ENCODE measurements around the gene BEND2. TPM values are rescaled to one million over a fixed set of nuclear protein-coding genes. Genes with fewer than 3 reads are reported as not detected.

Gene BEND2
- total RNA-seq, 1 donor from 2014 or later = not detected

DNA sequence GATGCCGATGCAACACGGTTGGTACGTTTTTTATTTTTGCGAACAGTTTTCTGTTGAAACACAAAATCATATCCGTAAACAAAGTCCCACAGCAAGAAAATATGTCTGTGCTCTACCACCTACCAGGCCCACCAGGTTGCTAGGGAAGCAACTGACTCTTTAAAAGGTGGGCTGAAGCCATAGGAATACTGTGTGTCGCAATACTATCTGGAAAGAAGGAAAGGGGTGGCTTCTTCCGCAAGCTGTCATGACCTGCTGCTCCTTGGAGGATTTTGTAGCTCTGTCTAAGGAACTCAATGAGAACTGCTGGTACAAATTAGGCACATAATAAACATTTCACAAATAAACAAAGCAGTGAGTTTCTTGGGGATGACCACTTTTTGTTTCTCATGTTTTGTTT is 46.5 kb downstream of the BEND2 start:
- Histone ChIP-seq H3K4me3 (no peak overlapping the region), H3K4me1 (no peaks in the 10 kb centered on the region), H3K9me3 (no peaks in the 10 kb centered on the region), H3K27me3 (no peaks in the 10 kb centered on the region), H3K36me3 (no peaks in the 10 kb centered on the region), H3K27ac (no peak overlapping the region)
- no peak for DNase-seq (ENCODE audit: low spot score in 2 of 2)
- intact Hi-C loops (cut with DNase I) = no loop called here
- TF ChIP-seq, protein P1, sequence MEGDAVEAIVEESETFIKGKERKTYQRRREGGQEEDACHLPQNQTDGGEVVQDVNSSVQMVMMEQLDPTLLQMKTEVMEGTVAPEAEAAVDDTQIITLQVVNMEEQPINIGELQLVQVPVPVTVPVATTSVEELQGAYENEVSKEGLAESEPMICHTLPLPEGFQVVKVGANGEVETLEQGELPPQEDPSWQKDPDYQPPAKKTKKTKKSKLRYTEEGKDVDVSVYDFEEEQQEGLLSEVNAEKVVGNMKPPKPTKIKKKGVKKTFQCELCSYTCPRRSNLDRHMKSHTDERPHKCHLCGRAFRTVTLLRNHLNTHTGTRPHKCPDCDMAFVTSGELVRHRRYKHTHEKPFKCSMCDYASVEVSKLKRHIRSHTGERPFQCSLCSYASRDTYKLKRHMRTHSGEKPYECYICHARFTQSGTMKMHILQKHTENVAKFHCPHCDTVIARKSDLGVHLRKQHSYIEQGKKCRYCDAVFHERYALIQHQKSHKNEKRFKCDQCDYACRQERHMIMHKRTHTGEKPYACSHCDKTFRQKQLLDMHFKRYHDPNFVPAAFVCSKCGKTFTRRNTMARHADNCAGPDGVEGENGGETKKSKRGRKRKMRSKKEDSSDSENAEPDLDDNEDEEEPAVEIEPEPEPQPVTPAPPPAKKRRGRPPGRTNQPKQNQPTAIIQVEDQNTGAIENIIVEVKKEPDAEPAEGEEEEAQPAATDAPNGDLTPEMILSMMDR (IDR thresholded peaks at IDR 0.05) = no peak

GRCh38 chrX:18173494-18174180 is 47.0 kb downstream of the BEND2 start:
- H3K9me3 ChIP-seq = no peaks in the 10 kb centered on the region
- H3K27ac ChIP-seq = no peak overlapping the region
- DNase-seq (ENCODE audit: low spot score in 2 of 2) = no peak
- intact Hi-C loops (cut with DNase I) = no loop called here
- H3K27me3 ChIP-seq = no peaks in the 10 kb centered on the region
- H3K36me3 ChIP-seq = no peaks in the 10 kb centered on the region
- no peaks in the 10 kb centered on the region for H3K4me1 ChIP-seq
- no peak overlapping the region for H3K4me3 ChIP-seq
- TF ChIP-seq, protein P1 (IDR thresholded peaks at IDR 0.05) = no peak

DNA sequence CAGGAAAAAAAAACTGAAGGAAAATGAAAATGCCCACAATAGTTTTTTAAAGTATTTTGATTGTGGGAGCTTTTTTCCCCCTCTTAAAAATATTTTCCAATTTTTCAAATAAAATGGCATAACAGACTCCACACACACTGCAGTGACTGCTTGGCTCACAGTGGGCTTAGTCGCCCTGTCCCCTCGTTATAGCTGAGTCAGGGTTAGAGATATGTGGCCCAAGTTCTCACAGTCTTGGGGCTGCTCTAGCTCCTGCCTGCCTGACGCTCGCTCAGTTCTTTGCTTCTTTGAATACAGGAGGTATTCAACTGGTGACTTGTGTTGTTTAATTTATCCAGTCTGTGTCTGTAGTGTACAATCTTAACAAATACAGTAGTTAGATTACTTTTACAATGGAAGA is 47.7 kb downstream of the BEND2 start:
- TF ChIP-seq, protein P1 (IDR thresholded peaks at IDR 0.05) = no peak
- Histone ChIP-seq H3K4me1 (no peaks in the 10 kb centered on the region), H3K9me3 (no peaks in the 10 kb centered on the region), H3K27me3 (no peaks in the 10 kb centered on the region), H3K27ac (no peak overlapping the region), H3K4me3 (no peak overlapping the region), H3K36me3 (no peaks in the 10 kb centered on the region)
- no peak for DNase-seq (ENCODE audit: low spot score in 2 of 2)
- intact Hi-C loops (cut with DNase I) = no loop called here

GRCh38 chrX:18170910-18171309 is 49.8 kb downstream of the BEND2 start:
- no peaks in the 10 kb centered on the region for H3K9me3 ChIP-seq
- H3K36me3 ChIP-seq = no peaks in the 10 kb centered on the region
- TF ChIP-seq, protein P1 (IDR thresholded peaks at IDR 0.05) = no peak
- no peak for DNase-seq (ENCODE audit: low spot score in 2 of 2)
- intact Hi-C loops (cut with DNase I) = no loop called here
- H3K27ac ChIP-seq = no peak overlapping the region
- H3K4me3 ChIP-seq = no peak overlapping the region
- H3K4me1 ChIP-seq = no peaks in the 10 kb centered on the region
- no peaks in the 10 kb centered on the region for H3K27me3 ChIP-seq

GRCh38 chrX:18166068-18166467 is 54.6 kb downstream of the BEND2 start:
- Histone ChIP-seq H3K36me3 (no peaks in the 10 kb centered on the region), H3K9me3 (no peaks in the 10 kb centered on the region), H3K4me3 (no peak overlapping the region), H3K27ac (no peak overlapping the region), H3K4me1 (no peaks in the 10 kb centered on the region), H3K27me3 (no peaks in the 10 kb centered on the region)
- intact Hi-C loops (cut with DNase I) = no loop called here
- no peak for DNase-seq (ENCODE audit: low spot score in 2 of 2)
- TF ChIP-seq, protein P1 (IDR thresholded peaks at IDR 0.05) = no peak

GRCh38 chrX:18160369-18160768 is 60.3 kb downstream of the BEND2 start:
- DNase-seq (ENCODE audit: low spot score in 2 of 2) = no peak
- H3K36me3 ChIP-seq = no peaks in the 10 kb centered on the region
- TF ChIP-seq, protein P1 (IDR thresholded peaks at IDR 0.05) = no peak
- H3K9me3 ChIP-seq = no peaks in the 10 kb centered on the region
- H3K27ac ChIP-seq = no peak overlapping the region
- H3K4me3 ChIP-seq = no peak overlapping the region
- intact Hi-C loops (cut with DNase I) = no loop called here
- H3K27me3 ChIP-seq = no peaks in the 10 kb centered on the region
- no peaks in the 10 kb centered on the region for H3K4me1 ChIP-seq
